Measurements from ENCODE around the gene UBE2N. TPM values are rescaled to one million over a fixed set of nuclear protein-coding genes. Genes with fewer than 3 reads are reported as not detected.

The UBE2N gene
- total and polyA plus RNA-seq, 2 experiments from 2014 or later, result 154 to 385 TPM

DNA sequence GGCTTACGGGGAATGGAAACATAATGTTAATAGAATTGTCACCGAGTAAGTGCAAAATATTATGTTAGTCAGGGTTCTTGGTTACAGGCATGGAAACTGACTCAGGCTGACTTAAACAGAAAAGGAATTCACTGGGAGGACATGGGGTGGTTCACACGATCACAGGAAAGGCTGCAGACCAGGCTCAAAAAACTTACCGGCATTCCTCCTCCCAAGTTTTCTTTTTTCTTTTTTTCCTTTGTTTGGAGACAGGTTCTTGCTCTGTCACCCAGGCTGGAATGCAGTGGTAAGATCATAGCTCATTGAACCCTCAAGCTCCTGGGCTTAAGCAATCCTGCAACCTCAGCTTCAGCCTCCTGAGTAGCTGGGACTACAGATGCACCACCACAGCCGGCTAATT is 11.9 kb upstream of the UBE2N start:
- Mint-ChIP-seq H3K4me1 (no peaks in the 10 kb centered on the region), H3K36me3 (ENCODE audit: low read depth) (0 out of 3 replicates have a peak, but pooled peaks cover 4% of the 10 kb centered on the region), H3K27me3 (ENCODE audit: insufficient read depth, low read depth, poor library complexity) (peaks cover 6% of the 10 kb centered on the region), H3K9me3 (peaks cover 9% of the 10 kb centered on the region), H3K4me3 (no peak overlapping the region), H3K27ac (no peak overlapping the region)
- no peaks in the 10 kb centered on the region for H3K36me3 ChIP-seq (ENCODE audit: insufficient read depth)
- H4K20me1 ChIP-seq (replicated peaks; ENCODE audit: insufficient read depth), result no peaks in the 10 kb centered on the region; the same call in 1 of the 2 replicates
- no peaks in the 10 kb centered on the region for H3F3A ChIP-seq (replicated peaks; ENCODE audit: low read depth)
- H3K9me2 ChIP-seq (ENCODE audit: insufficient read depth), result no peaks in the 10 kb centered on the region
- TF ChIP-seq EZH2phosphoT487 (IDR thresholded peaks at IDR 0.05; ENCODE audit: unreplicated experiment), result no peak
- ATAC-seq, result no peak
- no peak overlapping the region for H3K4me3 ChIP-seq
- no peaks in the 10 kb centered on the region for H3K4me1 ChIP-seq (ENCODE audit: insufficient read depth)
- H2AFZ ChIP-seq, result peak overlapping the region; percentile 34; the same call in 1 of the 2 replicates
- DNase-seq (ENCODE audit: low spot score), result peak; percentile 30
- no peak overlapping the region for H3K27ac ChIP-seq (ENCODE audit: low read depth)
- H3K27me3 ChIP-seq (ENCODE audit: insufficient read depth), result no peaks in the 10 kb centered on the region
- no peaks in the 10 kb centered on the region for H3K79me2 ChIP-seq (replicated peaks; ENCODE audit: insufficient read depth)
- H3K4me2 ChIP-seq, result no peak overlapping the region

DNA sequence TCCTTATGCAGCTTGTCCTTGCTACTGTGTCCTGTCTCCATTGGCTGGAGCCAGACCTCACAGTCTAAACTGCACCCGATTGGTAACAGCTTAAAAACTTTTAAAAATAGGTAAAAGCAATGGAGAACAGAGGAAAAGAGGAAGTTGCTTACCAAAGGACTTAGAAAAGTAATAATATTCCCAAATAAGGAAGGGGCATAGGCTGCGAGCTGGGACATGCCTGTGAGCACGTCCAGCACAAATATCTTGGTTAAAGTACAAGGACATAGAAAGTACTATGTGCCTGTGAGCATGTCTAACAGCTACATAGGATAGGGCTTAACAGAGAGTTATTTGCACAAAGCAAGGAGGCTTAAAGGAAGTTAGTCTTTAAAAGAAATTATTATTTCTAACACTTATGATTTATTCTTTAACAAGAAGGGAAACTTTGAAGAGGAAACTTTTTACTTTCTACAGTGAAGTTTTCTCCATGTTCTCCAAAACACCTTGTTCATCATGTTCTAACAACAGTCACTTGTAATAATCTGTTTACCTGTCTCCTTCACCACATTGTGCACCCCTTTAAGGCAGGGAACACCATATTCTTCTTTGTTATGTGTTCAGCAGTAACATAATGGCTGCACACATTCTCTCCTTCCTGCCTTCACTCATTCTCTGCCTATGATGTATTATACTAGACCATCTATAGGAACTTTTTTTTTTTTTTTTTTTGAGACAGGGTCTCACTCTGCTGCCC is 9.8 kb upstream of the UBE2N start:
- Histone ChIP-seq H2AFZ (no peak overlapping the region), H4K20me1 (replicated peaks; ENCODE audit: insufficient read depth) (no peaks in the 10 kb centered on the region; the same call in 1 of the 2 replicates), H3K79me2 (replicated peaks; ENCODE audit: insufficient read depth) (no peaks in the 10 kb centered on the region), H3K27me3 (ENCODE audit: insufficient read depth) (no peaks in the 10 kb centered on the region), H3K4me2 (no peak overlapping the region), H3K4me3 (no peak overlapping the region), H3K4me1 (ENCODE audit: insufficient read depth) (no peaks in the 10 kb centered on the region), H3F3A (replicated peaks; ENCODE audit: low read depth) (no peaks in the 10 kb centered on the region), H3K9me2 (ENCODE audit: insufficient read depth) (no peaks in the 10 kb centered on the region), H3K27ac (ENCODE audit: low read depth) (no peak overlapping the region), H3K36me3 (ENCODE audit: insufficient read depth) (no peaks in the 10 kb centered on the region)
- Mint-ChIP-seq H3K4me1 (no peaks in the 10 kb centered on the region), H3K27me3 (ENCODE audit: insufficient read depth, low read depth, poor library complexity) (peaks cover 4% of the 10 kb centered on the region), H3K4me3 (no peak overlapping the region), H3K27ac (no peak overlapping the region), H3K9me3 (peaks cover 9% of the 10 kb centered on the region), H3K36me3 (ENCODE audit: low read depth) (0 out of 3 replicates have a peak, but pooled peaks cover 4% of the 10 kb centered on the region)
- ATAC-seq (no peak), DNase-seq (ENCODE audit: low spot score) (no peak)
- TF ChIP-seq EZH2 (IDR thresholded peaks at IDR 0.05; ENCODE audit: low read depth, unreplicated experiment), result no peak
- TF ChIP-seq JUNB (IDR thresholded peaks at IDR 0.05; ENCODE audit: unreplicated experiment), result no peak
- no peak for TF ChIP-seq ZNF331 (CRISPR knock-in tag; IDR thresholded peaks at IDR 0.05; ENCODE audit: low read depth)
- TF ChIP-seq CREB1 (CRISPR knock-in tag; IDR thresholded peaks at IDR 0.05; ENCODE audit: low read depth), result no peak
- TF ChIP-seq, protein P1, sequence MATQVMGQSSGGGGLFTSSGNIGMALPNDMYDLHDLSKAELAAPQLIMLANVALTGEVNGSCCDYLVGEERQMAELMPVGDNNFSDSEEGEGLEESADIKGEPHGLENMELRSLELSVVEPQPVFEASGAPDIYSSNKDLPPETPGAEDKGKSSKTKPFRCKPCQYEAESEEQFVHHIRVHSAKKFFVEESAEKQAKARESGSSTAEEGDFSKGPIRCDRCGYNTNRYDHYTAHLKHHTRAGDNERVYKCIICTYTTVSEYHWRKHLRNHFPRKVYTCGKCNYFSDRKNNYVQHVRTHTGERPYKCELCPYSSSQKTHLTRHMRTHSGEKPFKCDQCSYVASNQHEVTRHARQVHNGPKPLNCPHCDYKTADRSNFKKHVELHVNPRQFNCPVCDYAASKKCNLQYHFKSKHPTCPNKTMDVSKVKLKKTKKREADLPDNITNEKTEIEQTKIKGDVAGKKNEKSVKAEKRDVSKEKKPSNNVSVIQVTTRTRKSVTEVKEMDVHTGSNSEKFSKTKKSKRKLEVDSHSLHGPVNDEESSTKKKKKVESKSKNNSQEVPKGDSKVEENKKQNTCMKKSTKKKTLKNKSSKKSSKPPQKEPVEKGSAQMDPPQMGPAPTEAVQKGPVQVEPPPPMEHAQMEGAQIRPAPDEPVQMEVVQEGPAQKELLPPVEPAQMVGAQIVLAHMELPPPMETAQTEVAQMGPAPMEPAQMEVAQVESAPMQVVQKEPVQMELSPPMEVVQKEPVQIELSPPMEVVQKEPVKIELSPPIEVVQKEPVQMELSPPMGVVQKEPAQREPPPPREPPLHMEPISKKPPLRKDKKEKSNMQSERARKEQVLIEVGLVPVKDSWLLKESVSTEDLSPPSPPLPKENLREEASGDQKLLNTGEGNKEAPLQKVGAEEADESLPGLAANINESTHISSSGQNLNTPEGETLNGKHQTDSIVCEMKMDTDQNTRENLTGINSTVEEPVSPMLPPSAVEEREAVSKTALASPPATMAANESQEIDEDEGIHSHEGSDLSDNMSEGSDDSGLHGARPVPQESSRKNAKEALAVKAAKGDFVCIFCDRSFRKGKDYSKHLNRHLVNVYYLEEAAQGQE (IDR thresholded peaks at IDR 0.05; ENCODE audit: unreplicated experiment), result no peak
- TF ChIP-seq STAT1 (IDR thresholded peaks at IDR 0.05; ENCODE audit: unreplicated experiment), result no peak
- no peak for TF ChIP-seq NANOG (IDR thresholded peaks at IDR 0.05; ENCODE audit: borderline replicate concordance)
- TF ChIP-seq POLR2AphosphoS5 (IDR thresholded peaks at IDR 0.05; ENCODE audit: low read depth), result no peak
- TF ChIP-seq, protein P2, sequence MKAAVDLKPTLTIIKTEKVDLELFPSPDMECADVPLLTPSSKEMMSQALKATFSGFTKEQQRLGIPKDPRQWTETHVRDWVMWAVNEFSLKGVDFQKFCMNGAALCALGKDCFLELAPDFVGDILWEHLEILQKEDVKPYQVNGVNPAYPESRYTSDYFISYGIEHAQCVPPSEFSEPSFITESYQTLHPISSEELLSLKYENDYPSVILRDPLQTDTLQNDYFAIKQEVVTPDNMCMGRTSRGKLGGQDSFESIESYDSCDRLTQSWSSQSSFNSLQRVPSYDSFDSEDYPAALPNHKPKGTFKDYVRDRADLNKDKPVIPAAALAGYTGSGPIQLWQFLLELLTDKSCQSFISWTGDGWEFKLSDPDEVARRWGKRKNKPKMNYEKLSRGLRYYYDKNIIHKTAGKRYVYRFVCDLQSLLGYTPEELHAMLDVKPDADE (IDR thresholded peaks at IDR 0.05), result no peak
- no peak for TF ChIP-seq ZNF114 (CRISPR knock-in tag; IDR thresholded peaks at IDR 0.05)
- no peak for TF ChIP-seq EZH2phosphoT487 (IDR thresholded peaks at IDR 0.05; ENCODE audit: unreplicated experiment)
- TF ChIP-seq, protein P3, sequence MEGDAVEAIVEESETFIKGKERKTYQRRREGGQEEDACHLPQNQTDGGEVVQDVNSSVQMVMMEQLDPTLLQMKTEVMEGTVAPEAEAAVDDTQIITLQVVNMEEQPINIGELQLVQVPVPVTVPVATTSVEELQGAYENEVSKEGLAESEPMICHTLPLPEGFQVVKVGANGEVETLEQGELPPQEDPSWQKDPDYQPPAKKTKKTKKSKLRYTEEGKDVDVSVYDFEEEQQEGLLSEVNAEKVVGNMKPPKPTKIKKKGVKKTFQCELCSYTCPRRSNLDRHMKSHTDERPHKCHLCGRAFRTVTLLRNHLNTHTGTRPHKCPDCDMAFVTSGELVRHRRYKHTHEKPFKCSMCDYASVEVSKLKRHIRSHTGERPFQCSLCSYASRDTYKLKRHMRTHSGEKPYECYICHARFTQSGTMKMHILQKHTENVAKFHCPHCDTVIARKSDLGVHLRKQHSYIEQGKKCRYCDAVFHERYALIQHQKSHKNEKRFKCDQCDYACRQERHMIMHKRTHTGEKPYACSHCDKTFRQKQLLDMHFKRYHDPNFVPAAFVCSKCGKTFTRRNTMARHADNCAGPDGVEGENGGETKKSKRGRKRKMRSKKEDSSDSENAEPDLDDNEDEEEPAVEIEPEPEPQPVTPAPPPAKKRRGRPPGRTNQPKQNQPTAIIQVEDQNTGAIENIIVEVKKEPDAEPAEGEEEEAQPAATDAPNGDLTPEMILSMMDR (conservative IDR thresholded peaks at IDR 0.05; ENCODE audit: low read depth in 2 of 2), result no peak

Measured in GM23338 (cell line).